Ovary (tissue), 10 donors: ENCODE data around the gene GPR137B. TPM values are rescaled to one million over a fixed set of nuclear protein-coding genes. Genes with fewer than 3 reads are reported as not detected.
"Not testable (repeated sequence)": the region's sequence is repeated elsewhere in the genome, so short reads cannot be mapped to it uniquely, and the experiment has no call there.

ENCODE experiments used
- DNase-seq, 5 donors: peaks; one replicate each; pipeline ENCODE4 v3.0.0-alpha.2; 2019 to 2020
- H3K27ac ChIP-seq, 2 donors: fragments of 200-600 bp; one replicate each; pipeline versions ENCODE4 v1.5.1 to v1.8.0; 2019 to 2022
- H3K27me3 ChIP-seq: fragments of 200-600 bp; one replicate; pipeline ENCODE4 v1.8.0; 2022
- H3K36me3 ChIP-seq: fragments of 200-600 bp; sonication (generic); one replicate; pipeline ENCODE4 v1.5.1; 2019
- H3K4me1 ChIP-seq: one replicate; pipeline ENCODE4 v1.8.1; 2013; ENCODE audit warnings: mild to moderate bottlenecking, moderate library complexity; ENCODE audit not compliant: insufficient read depth
- H3K4me3 ChIP-seq: fragments of 200-600 bp; sonication (generic); one replicate; pipeline ENCODE4 v1.5.1; 2017
- H3K9me3 ChIP-seq, 2 donors: fragments of 200-600 bp in 1 of 2; sonication (generic) in 1 of 2; one replicate each; pipeline versions ENCODE4 v1.5.1 to v1.8.1; 2013 to 2019; ENCODE audit warnings: mild to moderate bottlenecking in 1 of 2, moderate library complexity in 1 of 2
- EP300 ChIP-seq: sonication (generic); formaldehyde crosslinking; IDR thresholded peaks from one replicate; pipeline ENCODE4 v1.6.1; 2017; ENCODE audit warnings: antibody characterized with exemption
- POLR2A ChIP-seq: fragments of 450-650 bp; IDR thresholded peaks from one replicate; pipeline ENCODE4 v1.6.1; 2017; ENCODE audit warnings: antibody characterized with exemption, mild to moderate bottlenecking, moderate library complexity
- WGBS, 3 donors: extraction: QIAGEN DNeasy Blood & Tissue Kit in 1 of 3; methylation state at CpG; one replicate each; pipeline versions ENCODE4 v1.1.5 to v1.1.7; 2013 to 2017; 5-methylcytosine and 5-hydroxymethylcytosine counted together
- intact Hi-C, 4 donors: fragments of 100-400 bp; cut with DNase I; formaldehyde crosslinking; loops; one replicate each; pipeline versions ENCODE4 v1.11.0 to v1.15.1; 2022 to 2023
- long read RNA-seq, 3 donors: library from polyadenylated mRNA in 2 of 3; unstranded in 2 of 3; transcript quantifications; one replicate each; pipeline ENCODE4 v2.0.0 and lab custom pipeline, GENCODE V29; 2021 to 2026
- polyA plus RNA-seq, 2 donors: library from polyadenylated mRNA; stranded (reverse); fragments of 200-250 nt in 1 of 2; fragments of 350-450 nt in 1 of 2; fragmentation: Illumina TruSeq in 1 of 2; extraction: RNeasy Lipid Tissue Mini Kit (QIAGEN cat#74804) in 1 of 2; gene quantifications; one replicate each; pipeline ENCODE4 v1.2.3, GENCODE V29; 2013 to 2014
- total RNA-seq, 7 donors: library from RNA; depleted of rRNA in 2 of 7; stranded (reverse); fragments of >200 nt in 2 of 7; fragmentation: NEBNext Ultra II Directional in 3 of 7; extraction: Animal tissue kit (Norgen Biotek cat#: 25700) in 3 of 7; gene quantifications; one replicate each; pipeline versions ENCODE4 v1.1.0 to v1.2.4, GENCODE V29; 2016 to 2023
- TF ChIP-seq, protein P1 (sequence below), 3 donors: fragments of 450-650 bp in 2 of 3; fragments of 200-600 bp in 1 of 3; IDR thresholded peaks; one replicate each; pipeline versions ENCODE4 v1.5.1 to v1.8.0; 2016 to 2022; ENCODE audit warnings: antibody characterized with exemption in 3 of 3, mild to moderate bottlenecking in 1 of 3
- donor health status: DM: no; HTN: no; CAD: no; lungs with moderate emphysema.
- donor health status: DM: no; HTN: no; CAD: no.
- donor health status: Bipolar disorder and iron deficiency.
- donor health status: DM: yes; HTN: yes; CAD: no.
- donor health status: DM: no; HTN: no; CAD: no.
- donor health status: DM: yes; HTN: yes; CAD: no.

The GPR137B gene, protein sequence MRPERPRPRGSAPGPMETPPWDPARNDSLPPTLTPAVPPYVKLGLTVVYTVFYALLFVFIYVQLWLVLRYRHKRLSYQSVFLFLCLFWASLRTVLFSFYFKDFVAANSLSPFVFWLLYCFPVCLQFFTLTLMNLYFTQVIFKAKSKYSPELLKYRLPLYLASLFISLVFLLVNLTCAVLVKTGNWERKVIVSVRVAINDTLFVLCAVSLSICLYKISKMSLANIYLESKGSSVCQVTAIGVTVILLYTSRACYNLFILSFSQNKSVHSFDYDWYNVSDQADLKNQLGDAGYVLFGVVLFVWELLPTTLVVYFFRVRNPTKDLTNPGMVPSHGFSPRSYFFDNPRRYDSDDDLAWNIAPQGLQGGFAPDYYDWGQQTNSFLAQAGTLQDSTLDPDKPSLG
- total RNA-seq (10 to 100 TPM; 11.4 to 35.2 (median 13.7) TPM), polyA plus RNA-seq (10 to 100 TPM; 10.8 to 31.8 TPM)
- long read RNA-seq, donor 1, transcript GPR137B-202 (7 exons, 2,042 nt) = major isoform, 10 of 11 reads
- long read RNA-seq, donor 1, partial matches to known transcripts = 0 of 11 reads
- long read RNA-seq, donor 1, other reads (novel, unspliced or antisense) = 1 of 11 reads
- long read RNA-seq, donor 2, partial matches to known transcripts = 0 of 3 reads
- long read RNA-seq, donor 2, other reads (novel, unspliced or antisense) = 0 of 3 reads
- long read RNA-seq, donor 3, transcript GPR137B-202 (7 exons, 2,042 nt) = major isoform, 18 of 28 reads
- long read RNA-seq, donor 3, partial matches to known transcripts = 0 of 28 reads
- long read RNA-seq, donor 3, other reads (novel, unspliced or antisense) = 10 of 28 reads

DNA sequence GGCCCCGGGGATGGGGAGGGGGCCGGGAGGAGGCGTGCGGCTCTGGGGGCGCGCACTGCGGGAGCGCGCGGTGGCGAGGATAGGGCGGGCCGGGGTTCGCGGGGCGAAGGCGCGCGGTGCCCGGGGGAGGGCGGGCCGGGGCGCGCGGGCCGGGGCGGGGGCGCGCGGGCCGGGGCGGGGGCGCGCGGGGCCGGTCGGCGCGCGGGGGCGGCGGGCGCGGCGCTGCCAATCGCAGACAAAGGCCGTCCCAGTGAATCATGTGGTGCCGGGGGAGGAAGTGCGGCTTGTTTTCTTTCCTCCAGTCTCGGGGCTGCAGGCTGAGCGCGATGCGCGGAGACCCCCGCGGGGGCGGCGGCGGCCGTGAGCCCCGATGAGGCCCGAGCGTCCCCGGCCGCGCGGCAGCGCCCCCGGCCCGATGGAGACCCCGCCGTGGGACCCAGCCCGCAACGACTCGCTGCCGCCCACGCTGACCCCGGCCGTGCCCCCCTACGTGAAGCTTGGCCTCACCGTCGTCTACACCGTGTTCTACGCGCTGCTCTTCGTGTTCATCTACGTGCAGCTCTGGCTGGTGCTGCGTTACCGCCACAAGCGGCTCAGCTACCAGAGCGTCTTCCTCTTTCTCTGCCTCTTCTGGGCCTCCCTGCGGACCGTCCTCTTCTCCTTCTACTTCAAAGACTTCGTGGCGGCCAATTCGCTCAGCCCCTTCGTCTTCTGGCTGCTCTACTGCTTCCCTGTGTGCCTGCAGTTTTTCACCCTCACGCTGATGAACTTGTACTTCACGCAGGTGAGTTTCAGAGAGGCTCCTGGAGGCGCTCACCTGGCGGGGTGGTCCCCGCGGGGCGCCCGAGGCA, at the start of gene GPR137B:
GPR137B (plus strand) TSS at position 287 of the 851 bp plus-strand sequence; CDS start at position 371, 84 bp downstream.
- WGBS, 3 donors = 0 to 1% (median 1%) methylated on average over 43 to 95 of the region's 105 CpGs
- TF ChIP-seq EP300 (no peak), POLR2A (no peak)
- TF ChIP-seq, protein P1, sequence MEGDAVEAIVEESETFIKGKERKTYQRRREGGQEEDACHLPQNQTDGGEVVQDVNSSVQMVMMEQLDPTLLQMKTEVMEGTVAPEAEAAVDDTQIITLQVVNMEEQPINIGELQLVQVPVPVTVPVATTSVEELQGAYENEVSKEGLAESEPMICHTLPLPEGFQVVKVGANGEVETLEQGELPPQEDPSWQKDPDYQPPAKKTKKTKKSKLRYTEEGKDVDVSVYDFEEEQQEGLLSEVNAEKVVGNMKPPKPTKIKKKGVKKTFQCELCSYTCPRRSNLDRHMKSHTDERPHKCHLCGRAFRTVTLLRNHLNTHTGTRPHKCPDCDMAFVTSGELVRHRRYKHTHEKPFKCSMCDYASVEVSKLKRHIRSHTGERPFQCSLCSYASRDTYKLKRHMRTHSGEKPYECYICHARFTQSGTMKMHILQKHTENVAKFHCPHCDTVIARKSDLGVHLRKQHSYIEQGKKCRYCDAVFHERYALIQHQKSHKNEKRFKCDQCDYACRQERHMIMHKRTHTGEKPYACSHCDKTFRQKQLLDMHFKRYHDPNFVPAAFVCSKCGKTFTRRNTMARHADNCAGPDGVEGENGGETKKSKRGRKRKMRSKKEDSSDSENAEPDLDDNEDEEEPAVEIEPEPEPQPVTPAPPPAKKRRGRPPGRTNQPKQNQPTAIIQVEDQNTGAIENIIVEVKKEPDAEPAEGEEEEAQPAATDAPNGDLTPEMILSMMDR (IDR thresholded peaks at IDR 0.05) = no peak
- Histone ChIP-seq H3K27ac (peak within 1 kb of the TSS in 1 of 2 donors; percentile 52), H3K27me3 (no peaks in the 10 kb centered on the region), H3K4me3 (peak within 1 kb of the TSS; percentile 73), H3K36me3 (no peaks in the 10 kb centered on the region), H3K9me3 (no peaks in the 10 kb centered on the region), H3K4me1 (peaks cover 2% of the 10 kb centered on the region)
- DNase-seq = peak; percentile 34 to 67 (median 51)
- intact Hi-C loops = no loop called here

DNA sequence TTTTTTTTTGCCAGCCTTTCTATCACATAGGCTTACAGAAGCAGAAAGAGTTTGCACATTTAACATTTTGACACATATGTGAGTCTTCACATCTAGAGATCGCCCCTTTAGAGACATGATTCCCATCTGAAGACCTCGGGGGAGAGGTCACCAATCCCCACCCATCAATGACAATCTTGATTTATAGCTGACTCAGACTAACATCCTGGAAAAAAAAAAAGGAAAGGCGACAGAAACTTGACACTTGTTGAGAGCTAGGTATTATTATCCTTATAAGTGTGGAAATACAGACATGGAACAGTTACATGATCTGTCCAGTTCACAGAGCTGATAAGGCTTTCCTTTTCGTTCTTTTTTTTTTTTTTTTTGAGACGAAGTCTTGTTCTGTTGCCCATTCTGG, 49.4 kb upstream of the GPR137B start:
- H3K27me3 ChIP-seq = no peaks in the 10 kb centered on the region
- H3K9me3 ChIP-seq = no peaks in the 10 kb centered on the region
- H3K27ac ChIP-seq = no peak overlapping the region
- H3K36me3 ChIP-seq = no peaks in the 10 kb centered on the region
- intact Hi-C loops = no loop called here
- H3K4me1 ChIP-seq = peaks cover 4% of the 10 kb centered on the region
- TF ChIP-seq, protein P1 (IDR thresholded peaks at IDR 0.05) = no peak
- TF ChIP-seq POLR2A = no peak
- no peak for TF ChIP-seq EP300
- 66 to 71% (median 66%) methylated on average over 5 of the region's 5 CpGs for WGBS, 3 donors
- no peak for DNase-seq
- H3K4me3 ChIP-seq = no peak overlapping the region

DNA sequence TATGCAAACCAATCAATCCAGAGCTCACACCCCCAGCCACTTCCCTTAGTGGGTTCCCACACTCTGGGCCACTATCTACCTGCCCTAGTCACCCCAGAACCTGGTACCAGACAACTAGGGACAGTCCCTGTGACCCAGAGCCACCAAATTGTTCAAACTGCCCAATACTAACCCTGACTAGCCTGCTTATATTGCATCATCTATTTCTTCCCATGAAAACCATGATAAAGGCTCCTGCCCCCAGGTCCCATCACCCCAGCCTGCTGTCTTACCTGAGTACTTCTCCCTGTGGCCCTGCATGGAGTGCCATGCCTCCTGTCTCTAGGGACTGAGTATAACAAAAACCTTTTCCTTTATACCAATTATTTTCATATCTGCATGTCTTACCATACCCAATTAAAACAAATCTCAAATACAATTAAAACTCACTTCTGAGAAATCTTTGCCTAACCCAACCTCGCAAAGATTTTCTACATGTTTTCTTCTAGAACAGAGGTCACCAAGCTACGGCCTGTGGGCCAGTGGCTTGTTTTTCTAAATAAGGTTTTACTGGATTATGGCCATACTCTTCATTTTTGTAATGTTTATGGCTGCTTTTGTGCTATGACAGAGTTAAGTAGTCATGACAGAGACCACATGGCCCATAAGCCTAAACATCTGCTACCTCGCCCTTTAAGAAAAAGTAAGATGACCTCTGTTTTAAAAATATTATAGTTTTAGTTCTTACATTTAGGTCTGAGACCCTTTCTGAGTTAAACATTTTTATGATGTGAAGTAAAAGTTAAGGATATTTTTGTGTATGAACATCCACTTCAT, 46.4 kb upstream of the GPR137B start:
- no peak overlapping the region for H3K27ac ChIP-seq
- H3K4me3 ChIP-seq = no peak overlapping the region
- 23 to 44% (median 25%) methylated on average over 3 of the region's 3 CpGs for WGBS, 3 donors

DNA sequence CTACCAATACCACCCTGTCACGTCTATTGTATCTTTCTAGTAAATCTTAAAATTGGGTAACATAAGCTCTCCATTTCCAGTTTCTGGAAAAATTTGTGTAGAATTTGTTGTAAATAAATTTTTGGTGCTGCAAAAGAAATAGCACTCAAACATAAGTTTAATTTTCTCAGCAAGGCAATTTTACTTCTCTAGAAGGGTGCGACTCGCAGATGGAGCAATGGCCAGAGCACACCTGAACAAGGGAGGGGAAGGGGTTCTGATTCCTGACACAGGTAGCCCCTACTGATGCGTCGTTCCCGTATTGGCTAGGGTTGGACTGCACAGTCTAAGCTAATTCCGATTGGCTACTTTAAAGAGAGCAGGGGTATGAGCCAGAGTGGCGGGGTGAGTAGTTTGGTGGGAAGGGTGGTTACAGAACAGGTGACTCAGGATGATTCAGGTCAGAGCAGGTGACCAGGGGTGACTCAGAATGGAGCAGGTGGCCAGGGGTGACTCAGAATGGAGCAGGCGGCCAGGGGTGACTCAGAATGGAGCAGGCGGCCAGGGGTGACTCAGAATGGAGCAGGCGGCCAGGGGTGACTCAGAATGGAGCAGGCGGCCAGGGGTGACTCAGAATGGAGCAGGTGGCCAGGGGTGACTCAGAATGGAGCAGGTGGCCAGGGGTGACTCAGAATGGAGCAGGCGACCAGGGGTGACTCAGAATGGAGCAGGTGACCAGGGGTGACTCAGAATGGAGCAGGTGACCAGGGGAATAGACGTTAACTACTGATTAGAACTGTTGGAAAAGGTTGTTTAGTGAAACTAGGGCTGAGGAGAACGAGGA, 45.5 kb upstream of the GPR137B start:
- H3K4me3 ChIP-seq, H3K4me1 ChIP-seq, H3K27me3 ChIP-seq, H3K36me3 ChIP-seq, H3K9me3 ChIP-seq, intact Hi-C loops: not testable (repeated sequence)
- peak overlapping the region in 1 of 2 donors; percentile 44 for H3K27ac ChIP-seq
- 64 to 74% (median 65%) methylated on average over 15 of the region's 15 CpGs for WGBS, 3 donors
- DNase-seq = peak; percentile 55 to 91 (median 80)

More for the DNA sequence above, 46.4 kb upstream of the GPR137B start:
- DNase-seq = no peak
- H3K4me1 ChIP-seq = no peaks in the 10 kb centered on the region
- H3K36me3 ChIP-seq = no peaks in the 10 kb centered on the region
- H3K27me3 ChIP-seq = no peaks in the 10 kb centered on the region
- no peaks in the 10 kb centered on the region for H3K9me3 ChIP-seq
- TF ChIP-seq, protein P1 (IDR thresholded peaks at IDR 0.05) = no peak
- no peak for TF ChIP-seq POLR2A
- TF ChIP-seq EP300 = no peak
- intact Hi-C loops = no loop called here
